ENCODE results near the gene TXNRD1. TPM values are rescaled to one million over a fixed set of nuclear protein-coding genes. Genes with fewer than 3 reads are reported as not detected.

TXNRD1 gene
- total RNA-seq, 1 donor from 2014 or later: 74.7 TPM

DNA sequence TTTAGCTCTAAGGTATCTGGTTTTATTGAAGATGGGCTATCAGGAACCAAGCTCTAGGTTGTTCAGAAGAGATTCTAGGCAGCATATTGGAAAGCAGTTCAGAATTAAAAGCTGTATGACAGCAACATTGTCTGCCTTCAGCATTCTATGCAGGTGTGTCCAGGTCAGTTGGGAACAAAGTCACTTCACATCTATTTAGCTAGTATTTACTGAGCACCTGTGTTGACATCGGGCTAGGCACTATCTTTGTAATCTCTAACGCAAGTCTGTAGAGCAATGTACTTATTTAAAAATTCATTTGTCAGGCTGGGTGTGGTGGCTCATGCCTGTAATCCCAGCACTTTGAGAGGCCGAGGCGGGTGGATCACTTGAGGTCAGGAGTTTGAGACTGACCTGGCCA is 81.1 kb downstream of the TXNRD1 start:
- no peaks in the 10 kb centered on the region for H3K9me3 Mint-ChIP-seq
- peaks cover 34% of the 10 kb centered on the region for H3K36me3 Mint-ChIP-seq
- H3K27me3 Mint-ChIP-seq (ENCODE audit: low read depth): no peaks in the 10 kb centered on the region
- no peak overlapping the region for H3K27ac Mint-ChIP-seq
- H3K4me3 Mint-ChIP-seq: no peak overlapping the region
- TF ChIP-seq, protein P1, sequence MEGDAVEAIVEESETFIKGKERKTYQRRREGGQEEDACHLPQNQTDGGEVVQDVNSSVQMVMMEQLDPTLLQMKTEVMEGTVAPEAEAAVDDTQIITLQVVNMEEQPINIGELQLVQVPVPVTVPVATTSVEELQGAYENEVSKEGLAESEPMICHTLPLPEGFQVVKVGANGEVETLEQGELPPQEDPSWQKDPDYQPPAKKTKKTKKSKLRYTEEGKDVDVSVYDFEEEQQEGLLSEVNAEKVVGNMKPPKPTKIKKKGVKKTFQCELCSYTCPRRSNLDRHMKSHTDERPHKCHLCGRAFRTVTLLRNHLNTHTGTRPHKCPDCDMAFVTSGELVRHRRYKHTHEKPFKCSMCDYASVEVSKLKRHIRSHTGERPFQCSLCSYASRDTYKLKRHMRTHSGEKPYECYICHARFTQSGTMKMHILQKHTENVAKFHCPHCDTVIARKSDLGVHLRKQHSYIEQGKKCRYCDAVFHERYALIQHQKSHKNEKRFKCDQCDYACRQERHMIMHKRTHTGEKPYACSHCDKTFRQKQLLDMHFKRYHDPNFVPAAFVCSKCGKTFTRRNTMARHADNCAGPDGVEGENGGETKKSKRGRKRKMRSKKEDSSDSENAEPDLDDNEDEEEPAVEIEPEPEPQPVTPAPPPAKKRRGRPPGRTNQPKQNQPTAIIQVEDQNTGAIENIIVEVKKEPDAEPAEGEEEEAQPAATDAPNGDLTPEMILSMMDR (IDR thresholded peaks at IDR 0.05; ENCODE audit: unreplicated experiment): no peak
- DNase-seq (ENCODE audit: low spot score in 2 of 2, unreplicated experiment in 2 of 2): no peak
- H3K4me1 Mint-ChIP-seq: peaks cover 18% of the 10 kb centered on the region

DNA sequence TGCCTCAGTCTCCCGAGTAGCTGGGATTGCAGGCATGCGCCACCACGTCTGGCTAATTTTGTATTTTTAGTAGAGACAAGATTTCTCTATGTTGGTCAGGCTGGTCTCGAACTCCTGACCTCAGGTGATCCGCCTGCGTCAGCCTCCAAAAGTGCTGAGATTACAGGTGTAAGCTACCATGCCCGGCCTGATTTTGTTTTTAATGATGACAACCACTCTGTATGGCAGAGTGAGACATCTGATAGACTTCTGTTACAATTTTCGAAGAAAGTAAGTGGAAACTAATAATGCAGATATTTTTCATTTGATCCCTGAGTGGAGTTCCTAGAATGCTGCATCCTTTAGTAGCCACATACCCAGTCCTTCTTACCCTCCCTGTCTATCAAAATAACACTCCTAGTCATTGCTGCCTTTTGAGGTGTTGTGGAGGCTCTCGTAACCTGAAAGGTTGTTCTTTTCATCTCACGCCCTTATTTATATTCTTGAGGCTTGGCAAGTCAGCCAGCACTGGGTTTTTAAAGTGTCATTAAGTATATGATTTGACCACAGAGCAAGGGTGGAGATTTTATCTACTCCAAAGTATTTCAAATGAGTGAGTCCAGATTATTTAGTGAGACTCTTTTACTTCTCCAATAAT is 82.0 kb downstream of the TXNRD1 start:
- Mint-ChIP-seq H3K9me3 (no peaks in the 10 kb centered on the region), H3K4me1 (peaks cover 16% of the 10 kb centered on the region), H3K4me3 (no peak overlapping the region), H3K36me3 (peaks cover 30% of the 10 kb centered on the region), H3K27me3 (ENCODE audit: low read depth) (no peaks in the 10 kb centered on the region), H3K27ac (no peak overlapping the region)
- TF ChIP-seq, protein P1 (IDR thresholded peaks at IDR 0.05; ENCODE audit: unreplicated experiment): no peak
- DNase-seq (ENCODE audit: low spot score in 2 of 2, unreplicated experiment in 2 of 2): no peak

DNA sequence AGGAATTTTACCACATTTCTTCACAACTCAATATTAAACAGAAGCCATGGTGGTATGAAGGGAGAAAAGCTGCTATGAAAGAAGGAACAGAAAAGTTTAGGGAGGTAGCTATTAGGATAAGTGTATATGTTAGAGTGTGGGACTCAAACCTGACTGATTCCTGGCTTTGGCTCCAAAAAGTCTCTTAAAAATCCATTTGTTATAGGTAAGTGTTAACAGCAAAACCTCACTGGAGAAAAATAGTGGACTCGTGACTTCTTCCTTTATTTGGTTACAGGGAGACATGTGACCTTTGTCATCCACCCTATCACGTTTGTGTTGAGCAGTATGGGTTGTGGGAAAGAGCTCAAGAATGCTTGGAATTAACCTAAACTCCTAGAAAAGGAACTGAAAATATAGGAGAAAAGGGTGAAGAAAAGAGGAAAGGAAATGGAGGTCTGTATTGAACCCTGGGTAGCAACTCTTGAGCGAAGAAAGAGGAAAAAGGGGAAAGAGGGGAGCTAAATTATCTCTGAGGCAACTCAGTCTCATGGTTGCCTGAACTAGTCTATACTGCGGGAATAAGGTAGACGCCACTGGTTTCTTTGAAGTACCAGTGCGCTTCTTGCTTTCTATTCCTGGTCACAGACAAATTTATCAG is 84.4 kb downstream of the TXNRD1 start:
- Mint-ChIP-seq H3K27ac (no peak overlapping the region), H3K36me3 (peaks cover 24% of the 10 kb centered on the region), H3K27me3 (ENCODE audit: low read depth) (no peaks in the 10 kb centered on the region), H3K4me3 (no peak overlapping the region), H3K9me3 (no peaks in the 10 kb centered on the region), H3K4me1 (peaks cover 19% of the 10 kb centered on the region)
- TF ChIP-seq, protein P1 (IDR thresholded peaks at IDR 0.05; ENCODE audit: unreplicated experiment): no peak
- no peak for DNase-seq (ENCODE audit: low spot score in 2 of 2, unreplicated experiment in 2 of 2)

DNA sequence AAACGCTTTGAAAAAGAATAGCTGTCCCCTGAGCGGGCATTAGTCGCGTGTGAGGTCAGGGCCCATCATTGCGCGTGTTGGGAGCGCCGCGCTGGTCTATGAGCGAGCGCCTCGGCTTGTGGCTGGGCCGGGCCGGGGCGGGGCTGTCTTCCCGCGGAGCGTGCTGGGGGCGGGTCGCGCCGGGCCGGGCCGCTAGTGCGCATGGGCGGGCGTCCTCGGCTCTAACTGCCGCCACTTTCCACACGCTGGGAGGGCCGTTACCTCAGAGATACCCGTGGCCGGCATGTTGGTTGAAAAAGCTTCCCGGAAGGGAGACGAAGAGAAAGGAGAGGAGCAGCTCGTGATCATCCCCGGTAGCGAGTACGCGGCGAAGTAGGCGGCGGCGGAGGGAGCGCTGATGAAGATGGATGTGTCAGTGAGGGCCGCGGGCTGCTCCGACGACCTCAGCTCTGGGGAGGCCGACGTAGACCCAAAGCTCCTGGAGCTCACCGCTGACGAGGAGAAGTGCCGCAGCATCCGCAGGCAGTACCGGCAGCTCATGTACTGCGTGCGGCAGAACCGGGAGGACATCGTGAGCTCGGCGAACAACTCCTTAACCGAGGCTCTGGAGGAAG is 88.1 kb downstream of the TXNRD1 start, which contains the start of gene EID3:
TSS of gene EID3 (plus strand) at position 202 of the 614 bp plus-strand sequence. CDS start at position 398, 196 bp downstream.
- DNase-seq (ENCODE audit: low spot score in 2 of 2, unreplicated experiment in 2 of 2): peak; percentile 75 to 89
- Mint-ChIP-seq H3K27ac (peak within 1 kb of the TSS; percentile 83), H3K27me3 (ENCODE audit: low read depth) (no peaks in the 10 kb centered on the region), H3K9me3 (no peaks in the 10 kb centered on the region), H3K4me1 (peaks cover 27% of the 10 kb centered on the region), H3K36me3 (peaks cover 17% of the 10 kb centered on the region), H3K4me3 (peak within 1 kb of the TSS; percentile 72)
- TF ChIP-seq, protein P1 (IDR thresholded peaks at IDR 0.05; ENCODE audit: unreplicated experiment): no peak

DNA sequence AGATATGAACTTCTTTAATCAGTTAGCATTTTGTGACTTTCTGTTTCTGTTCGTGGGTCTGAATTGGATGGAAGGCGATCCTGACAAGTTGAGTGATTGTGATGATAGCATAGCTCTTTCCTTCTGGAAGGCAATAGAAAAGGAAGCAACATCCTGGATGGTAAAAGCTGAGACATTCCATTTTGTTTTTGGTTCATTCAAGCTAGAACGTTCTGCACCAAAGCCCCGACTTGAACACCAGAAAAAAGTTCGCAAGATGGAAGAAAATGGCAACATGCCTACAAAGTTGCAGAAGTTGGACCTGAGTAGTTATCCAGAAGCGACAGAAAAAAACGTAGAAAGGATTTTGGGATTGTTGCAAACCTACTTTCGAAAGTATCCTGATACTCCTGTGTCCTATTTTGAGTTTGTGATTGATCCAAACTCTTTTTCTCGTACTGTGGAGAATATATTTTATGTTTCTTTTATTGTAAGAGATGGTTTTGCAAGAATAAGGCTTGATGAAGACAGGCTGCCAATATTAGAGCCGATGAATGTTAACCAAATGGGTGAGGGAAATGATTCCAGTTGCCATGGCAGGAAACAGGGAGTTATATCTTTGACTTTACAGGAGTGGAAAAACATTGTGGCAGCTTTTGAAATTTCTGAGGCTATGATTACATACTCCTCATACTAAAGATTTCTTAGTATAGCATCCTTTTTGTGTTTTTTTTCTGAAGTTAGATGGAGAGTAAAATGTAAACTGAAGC is 88.9 kb downstream of the TXNRD1 start:
- Mint-ChIP-seq H3K4me1 (peaks cover 27% of the 10 kb centered on the region), H3K4me3 (peak overlapping the region; percentile 72), H3K27ac (no peak overlapping the region), H3K27me3 (ENCODE audit: low read depth) (no peaks in the 10 kb centered on the region), H3K9me3 (no peaks in the 10 kb centered on the region), H3K36me3 (peaks cover 17% of the 10 kb centered on the region)
- TF ChIP-seq, protein P1 (IDR thresholded peaks at IDR 0.05; ENCODE audit: unreplicated experiment): no peak
- DNase-seq (ENCODE audit: low spot score in 2 of 2, unreplicated experiment in 2 of 2): no peak
